ENCODE results near the gene SPATC1L.

The SPATC1L gene

DNA sequence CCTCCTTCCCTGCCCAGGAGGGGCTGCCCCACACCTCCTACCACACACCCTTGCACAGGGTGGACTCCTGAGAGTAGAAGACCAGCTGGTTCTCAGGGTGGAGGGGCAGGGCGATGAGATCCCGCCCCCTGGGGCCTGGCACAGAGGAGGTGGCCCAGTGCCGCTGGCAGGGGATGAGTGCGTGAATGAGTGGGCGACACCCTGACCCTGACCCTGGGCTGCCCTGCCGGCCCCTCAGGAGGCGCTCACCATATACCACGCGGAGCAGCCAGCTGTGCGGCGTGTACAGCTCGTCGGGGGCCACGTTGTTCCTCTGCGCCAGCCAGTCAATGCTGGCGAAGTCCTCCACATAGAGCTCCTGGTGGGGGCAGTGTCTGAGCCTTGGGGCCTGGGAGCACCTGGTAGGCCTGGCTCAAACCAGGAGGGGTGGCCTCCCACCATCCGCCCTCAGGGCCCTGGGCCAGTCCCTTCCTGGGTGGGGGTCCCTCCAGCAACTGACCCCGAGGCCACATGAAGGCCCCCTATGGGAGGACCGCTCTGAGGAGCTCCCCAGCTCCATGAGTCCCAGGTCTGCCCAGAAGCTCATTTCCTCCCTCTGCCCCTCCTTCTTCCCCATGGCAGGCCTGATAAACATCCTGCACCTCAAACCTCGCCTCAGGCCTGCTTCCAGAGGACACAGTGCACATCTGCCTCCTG, 31.3 kb upstream of the SPATC1L start:
- DNase-seq (ENCODE audit: low read depth in 3 of 3) = no peak

DNA sequence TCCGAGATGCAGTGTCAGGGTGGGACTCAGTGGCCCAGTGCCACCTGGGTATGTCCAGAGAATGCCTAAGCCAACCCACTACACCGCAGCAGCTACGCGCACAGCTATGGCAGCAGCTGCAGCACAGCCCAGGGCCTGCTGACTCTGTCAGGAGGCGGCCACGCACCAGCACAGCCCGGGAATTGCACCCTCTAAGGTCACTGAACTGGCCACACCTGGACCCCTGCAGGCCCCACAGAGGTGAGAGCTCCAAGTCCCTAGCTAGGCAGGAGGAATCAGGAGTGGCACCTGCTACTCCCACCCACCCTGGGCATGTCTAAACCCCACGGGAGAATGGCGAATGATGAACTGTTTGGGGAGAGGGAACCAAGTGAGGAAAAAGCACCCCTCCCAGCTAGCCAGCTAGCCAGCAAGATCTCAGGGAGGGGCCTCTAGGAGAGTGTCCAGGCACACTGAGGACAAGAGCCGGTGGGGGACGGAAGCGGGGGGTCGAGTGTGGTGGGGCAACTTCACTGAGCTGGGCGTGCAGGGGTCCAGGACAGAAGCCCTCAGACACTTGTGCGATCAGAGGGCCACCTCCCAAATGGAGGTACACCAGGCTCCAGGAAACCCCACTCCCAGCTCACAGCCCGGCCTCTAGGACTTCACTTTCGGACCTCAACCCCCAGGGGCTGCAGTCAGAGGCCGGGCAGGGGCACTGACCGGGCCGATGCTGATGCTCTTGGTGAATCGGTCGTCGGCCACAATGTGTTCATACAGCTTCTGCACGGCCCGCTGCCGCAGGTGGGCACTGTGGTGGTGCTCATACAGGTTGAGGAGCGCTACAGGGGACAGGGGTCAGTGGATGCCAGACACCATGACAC, 30.4 kb upstream of the SPATC1L start:
- no peak for DNase-seq (ENCODE audit: low read depth in 3 of 3)

DNA sequence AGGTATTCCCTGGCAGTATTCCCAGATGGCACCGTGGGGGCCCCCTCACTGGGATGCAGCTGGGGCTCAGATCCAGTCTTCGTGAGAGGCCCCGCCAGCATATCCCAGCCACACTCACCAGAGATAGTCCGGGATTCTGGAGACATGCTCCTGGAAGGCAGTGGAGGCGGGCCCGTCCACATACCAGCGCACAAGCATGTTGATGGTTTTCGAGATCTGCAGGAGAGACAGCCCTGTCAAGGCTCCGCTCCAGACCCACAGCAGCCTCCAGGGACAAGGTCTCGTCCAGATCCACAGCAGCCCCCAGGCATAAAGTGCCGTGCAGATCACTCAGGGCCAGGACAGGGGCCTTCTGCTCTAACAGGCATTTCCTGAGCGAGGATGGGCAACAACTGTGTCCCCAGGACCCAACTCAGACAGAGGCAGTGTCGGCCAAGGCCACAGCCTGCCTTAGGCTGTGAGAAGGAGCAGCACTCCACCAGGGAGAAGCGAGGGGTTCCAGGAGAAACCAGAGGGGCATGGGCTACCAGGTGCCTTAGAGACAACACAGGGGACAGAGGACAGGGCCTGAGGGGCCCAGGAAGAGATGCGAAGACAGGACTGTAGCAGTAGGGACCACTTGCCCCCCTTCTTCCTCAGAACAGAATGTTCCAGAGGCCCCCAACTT, 29.5 kb upstream of the SPATC1L start:
- DNase-seq (ENCODE audit: low read depth in 3 of 3) = no peak

DNA sequence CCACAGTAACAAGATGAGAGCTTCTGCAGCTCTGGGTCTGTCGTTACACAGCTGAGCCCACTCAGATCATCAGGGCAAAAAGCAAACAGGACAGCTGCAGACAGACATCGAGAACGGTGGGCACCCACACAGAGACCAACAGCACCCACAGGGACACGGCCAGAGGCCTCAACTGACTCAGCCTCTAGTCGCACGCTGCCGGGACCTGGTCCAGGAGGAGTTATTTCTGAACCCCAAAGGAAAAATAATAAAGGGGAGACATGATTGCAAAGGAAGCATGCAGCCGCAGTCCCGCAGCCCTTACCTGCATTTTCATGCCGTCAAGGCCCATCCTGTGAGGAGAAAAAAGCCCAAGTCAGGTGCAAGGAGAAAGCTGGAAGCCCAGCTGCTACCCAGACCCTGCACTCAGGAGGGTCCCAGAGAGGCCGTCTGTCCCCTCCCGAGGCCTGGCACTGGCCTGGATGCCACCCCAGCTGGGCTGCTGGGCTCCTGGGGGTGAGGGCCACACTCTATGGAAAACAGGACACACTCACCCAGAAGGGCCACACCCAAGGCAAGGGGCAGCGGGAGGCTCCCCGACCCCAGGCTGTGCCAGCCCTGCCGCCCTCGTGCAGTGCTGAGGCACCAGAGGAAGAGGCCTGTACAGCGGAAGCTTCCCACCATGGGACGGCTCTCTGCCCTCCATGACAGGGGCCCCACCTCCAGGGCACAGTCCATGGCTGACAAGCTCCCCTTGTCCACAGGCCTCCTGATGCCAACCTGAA, 28.6 kb upstream of the SPATC1L start:
- no peak for DNase-seq (ENCODE audit: low read depth in 3 of 3)

DNA sequence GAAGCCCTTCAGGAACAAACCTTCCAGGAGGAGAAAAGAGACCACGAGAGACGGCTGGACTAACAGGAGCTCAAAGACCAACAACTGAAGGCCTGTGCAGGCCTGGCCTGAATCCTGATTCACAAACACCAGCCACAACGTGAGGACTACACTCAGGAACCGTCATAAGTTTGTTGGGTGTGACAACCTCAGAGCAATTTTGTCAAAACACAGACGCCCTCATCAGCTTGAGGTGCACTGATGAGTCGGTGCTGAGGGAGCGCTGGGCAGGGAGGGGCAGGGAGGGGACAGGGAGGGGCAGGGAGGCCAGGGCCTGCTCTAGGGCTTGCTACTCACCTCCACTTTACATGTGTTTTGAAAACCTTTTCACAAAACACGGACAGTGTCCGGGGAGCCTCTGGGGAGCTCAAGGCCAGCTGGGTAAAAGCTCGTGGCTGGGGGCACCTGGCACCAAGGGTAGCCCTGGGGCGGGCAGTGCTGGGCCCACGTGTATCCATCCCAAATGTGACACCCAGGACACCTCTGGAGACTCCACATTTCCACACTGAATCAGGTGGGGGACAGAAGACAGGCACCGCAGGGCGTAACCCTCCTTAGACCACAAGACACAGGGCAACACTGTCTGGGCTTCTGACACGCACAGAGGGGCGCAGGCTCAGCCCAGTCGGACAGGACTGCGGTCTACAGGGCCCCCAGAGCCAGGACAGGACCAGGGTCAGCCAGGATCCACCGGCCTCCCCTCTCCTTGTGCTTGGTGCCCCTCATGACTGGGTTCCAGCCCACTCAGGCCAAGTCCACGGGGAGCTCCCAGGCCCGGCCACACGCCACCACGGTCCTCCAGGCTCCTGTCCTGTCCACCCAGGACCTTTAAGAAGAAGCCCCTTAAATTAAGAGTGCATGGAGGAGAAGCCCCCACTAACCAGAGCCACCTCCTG, 27.8 kb upstream of the SPATC1L start:
- no peak for DNase-seq (ENCODE audit: low read depth in 3 of 3)

DNA sequence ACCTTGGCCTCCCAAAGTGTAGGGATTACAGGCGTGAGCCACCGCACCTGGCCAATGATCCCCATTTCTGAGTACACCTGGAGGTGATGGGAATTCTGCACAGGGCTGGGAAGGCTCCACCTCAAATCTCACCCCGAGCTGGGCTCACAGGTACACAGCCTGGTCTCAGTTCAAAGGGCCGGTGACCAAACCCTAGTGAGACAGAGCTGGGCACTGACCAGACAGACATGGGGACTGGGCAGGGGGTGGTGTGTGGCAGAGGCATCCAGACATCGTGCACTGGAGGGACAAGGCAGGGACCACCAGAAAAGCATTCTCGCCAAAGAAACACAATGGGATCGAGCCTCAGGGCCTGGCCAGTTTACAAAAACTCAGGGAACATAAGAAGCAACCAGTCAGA, 27.1 kb upstream of the SPATC1L start:
- DNase-seq (ENCODE audit: low read depth in 3 of 3) = no peak

DNA sequence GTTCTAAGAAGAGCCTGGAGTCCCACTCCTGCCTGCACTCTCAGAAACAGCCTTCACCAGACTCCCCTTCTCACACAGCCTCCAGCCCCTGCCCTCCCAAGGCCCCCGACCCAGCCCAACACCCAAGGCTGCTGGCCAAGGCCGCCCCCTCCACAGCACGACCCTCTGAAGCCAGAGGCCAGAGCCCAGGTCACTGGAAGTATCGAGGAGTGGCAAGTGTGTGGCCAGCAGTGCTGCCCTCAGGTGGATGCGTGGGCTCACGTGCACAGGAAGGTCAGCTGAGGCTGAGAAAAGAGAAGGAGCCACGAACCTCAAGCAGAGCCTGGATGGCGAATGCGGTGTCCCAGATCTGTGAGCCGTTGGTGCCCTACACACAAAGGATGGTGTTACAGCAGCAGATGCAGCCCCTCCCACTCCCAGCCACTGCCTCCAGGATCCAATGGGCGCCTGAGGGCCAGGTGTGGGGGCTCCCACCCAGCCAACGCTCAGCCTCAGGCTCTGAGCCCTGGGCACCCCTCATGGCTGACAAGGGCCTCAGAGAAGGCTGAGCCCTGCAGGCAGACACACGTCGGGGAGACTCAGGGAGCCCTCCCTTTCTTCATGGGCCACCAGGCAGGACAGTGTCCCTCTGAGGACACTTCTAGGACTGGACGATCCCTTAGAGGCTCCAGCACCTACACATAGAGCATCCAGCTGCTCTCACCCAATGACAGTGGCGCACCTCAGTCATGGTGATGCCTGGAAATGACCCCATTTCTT, 26.3 kb upstream of the SPATC1L start:
- DNase-seq (ENCODE audit: low read depth in 3 of 3) = no peak

DNA sequence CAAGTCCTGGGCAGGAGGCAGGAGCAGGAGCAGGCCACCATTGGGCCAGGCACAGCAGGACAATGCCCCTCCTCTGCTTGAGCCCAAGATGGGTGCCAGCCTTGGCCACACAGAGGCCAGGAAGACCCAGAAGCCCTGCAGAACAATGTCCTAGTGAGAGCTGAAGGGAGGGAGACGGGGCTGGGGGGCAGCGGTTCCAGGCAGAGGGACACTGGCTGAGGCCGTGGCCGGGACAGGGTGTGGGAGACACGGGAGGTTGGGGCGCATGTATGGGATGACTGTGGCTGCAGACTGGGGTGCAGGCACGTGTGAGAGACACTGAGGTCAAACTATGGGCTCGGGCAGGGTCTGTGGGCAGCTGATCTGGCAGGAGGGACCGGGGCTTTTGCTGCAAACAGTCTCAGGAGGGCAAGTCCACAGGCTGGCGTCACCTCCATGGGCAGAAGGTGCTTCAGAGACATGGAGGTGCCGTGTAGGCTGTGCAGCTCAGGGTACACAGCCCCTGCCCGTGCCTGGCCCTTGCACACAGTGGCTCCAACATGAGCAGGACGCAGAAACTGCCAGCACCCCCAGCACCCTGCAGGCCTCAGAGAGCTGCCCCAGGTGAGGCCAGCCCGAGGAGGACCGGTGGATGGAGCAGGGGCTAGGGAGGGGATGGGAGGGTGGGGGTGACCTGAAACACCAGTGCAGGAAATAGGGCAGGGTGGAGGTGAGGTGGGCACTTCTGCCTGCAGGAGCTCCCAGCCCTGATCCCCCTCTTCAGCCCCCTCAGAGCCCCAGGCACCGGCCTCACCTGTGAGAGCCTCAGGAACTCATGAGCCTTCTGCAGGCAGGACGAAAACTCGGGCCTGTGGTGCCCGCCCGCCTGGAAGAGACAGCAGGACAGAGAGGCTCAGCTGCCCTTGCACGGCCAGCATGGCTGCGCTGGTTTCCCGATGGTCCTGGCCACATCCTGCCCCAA, 24.8 kb upstream of the SPATC1L start:
- no peak for DNase-seq (ENCODE audit: low read depth in 3 of 3)

DNA sequence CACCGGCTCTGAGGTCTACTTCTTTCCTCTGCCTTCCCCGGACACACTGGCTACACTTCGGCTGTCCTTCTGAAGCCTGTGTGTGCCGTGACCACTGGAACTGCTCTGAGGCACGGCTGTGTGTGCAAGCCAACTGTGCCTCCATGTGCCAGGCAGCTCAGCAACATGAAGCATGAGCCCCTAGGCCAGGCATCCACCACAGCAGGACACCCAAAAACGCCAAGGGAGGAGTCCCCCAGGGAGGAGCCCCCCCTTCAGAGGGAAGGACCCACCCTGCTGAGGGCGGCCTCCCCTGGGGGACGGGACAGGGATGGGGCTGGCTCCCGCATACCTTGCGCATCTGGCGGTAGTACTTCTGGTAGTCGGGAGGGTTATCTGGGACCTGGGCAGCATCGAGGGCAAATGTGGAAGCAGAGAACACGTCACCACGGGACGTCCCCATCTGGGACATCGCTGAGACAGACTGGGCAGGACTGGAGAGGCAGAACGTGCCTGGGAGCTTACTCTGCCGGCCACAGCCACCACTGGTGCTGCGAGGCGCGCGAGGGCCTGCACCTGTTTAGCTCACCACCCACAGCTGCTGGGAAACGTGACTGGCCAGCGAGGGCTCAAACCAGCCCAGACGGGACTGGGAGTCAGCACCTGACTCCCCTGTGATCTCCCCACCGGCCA, 23.8 kb upstream of the SPATC1L start:
- no peak for DNase-seq (ENCODE audit: low read depth in 3 of 3)

DNA sequence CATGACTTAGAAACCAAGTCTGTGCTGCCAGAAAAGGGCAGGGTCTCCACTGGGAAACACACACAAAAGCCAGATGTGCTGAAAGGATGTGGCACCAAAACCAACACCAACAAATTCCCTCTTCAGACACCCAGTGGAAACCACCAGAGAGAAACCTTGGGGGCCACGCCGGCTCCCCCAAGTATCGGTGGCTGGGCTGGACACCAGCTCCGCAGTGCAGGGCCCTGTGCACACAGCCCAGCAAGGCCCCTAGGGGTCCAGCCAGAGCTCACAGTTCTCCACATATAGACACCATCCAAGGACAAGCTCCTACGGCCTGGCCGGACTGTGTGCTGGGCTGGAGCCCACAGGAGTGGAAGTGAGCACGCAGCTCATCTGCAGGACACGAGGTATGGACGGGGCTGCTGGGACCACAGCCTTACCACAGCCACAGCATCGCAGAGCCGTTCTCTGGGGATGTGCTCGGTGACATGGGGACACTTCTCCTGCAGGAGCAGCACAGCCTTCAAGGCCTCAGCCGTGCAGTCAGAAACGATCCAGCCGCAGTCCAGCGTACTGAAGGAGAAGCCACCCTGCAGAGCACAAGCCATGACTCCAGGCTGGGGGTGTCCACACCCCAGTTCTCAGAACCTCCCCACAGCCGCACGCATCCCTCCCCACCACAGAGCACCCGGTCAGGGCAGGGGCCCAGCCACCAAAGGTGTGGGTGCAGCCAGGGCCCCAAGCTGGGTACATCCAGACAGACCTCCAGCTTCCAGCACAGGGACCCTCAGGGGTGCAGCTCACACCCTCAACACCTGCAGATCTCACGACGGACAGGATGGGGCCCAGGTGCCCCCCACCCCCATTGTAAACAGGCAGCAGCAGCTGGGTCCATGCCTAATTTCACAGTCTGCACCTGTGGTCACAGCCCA, 23.0 kb upstream of the SPATC1L start:
- no peak for DNase-seq (ENCODE audit: low read depth in 3 of 3)

DNA sequence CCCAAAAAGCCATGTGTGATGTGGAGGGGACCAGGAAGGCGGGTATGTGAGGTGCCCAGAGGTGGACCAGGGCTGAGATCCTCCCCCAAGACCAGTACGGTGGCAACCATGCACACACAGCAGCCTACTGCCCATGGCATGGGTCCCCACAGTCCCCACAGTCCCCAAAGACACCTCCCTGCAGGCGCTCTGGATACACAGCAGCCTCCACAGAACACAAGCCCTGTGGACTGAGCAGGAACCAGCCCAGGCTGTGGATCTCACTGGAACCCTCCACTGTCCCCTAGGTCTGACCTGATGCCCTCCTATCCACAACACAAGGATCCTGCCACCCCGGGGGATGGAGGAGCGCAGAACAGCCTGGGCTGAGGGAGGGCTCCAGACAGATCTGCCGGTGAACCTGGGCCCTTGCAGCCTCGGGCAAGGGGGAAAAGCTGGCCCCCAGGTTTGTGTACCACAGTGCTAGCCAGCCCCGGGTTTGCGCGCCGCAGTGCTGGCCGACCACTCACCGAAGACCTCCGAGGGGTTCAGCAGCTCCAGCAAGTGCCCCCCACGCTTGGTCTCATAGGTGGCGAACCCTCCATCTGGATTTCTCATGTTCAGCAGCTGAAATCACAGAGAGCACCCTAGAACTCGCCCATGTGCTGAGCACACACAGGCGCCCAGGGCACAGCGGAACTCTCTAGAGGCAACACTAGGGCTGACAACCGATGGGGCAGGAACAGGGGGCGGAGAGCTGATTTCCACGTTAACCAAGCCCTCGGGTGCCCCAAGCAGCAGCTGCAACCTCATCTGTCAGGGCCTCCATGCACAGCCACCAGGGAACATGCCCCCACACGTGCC, 22.1 kb upstream of the SPATC1L start:
- DNase-seq (ENCODE audit: low read depth in 3 of 3) = no peak

DNA sequence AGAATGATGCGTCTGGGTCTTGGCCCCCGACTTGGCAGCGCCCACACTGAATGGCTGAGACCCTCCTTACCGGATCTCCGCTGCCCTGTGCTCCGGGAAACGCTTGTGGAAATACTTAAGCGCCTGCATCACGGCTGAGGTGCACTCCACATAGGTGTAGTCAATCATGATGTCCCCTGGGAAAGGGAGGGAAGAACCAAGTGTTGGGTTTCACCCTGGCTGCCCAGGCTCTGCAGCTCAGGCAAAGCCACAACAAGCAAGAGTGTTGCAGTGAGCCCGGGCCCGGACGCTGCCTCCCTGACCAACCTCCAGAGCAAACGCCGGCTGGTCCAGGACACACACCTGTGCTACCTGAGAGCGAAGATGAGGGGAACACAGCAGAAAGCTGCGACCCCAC, 21.5 kb upstream of the SPATC1L start:
- DNase-seq (ENCODE audit: low read depth in 3 of 3) = no peak

DNA sequence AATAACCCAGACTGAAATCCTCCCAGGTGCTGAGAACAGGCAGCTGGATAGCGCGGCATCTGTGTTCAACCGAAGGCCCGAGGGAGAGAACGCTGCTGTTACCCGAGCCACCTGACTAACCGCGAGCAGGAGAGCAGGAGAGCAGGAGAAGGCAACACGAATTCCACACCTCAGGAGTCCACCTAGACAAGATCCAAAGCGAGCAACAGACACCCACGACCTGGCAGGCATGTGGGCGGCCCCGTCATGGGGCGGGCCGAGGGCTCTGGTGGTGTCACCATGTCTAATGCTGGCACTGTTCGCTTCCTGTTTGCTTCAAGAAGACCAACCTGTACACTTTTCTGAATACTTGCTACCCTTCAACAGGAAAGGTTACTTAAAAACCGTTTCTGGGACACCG, 20.9 kb upstream of the SPATC1L start:
- DNase-seq (ENCODE audit: low read depth in 3 of 3) = no peak

DNA sequence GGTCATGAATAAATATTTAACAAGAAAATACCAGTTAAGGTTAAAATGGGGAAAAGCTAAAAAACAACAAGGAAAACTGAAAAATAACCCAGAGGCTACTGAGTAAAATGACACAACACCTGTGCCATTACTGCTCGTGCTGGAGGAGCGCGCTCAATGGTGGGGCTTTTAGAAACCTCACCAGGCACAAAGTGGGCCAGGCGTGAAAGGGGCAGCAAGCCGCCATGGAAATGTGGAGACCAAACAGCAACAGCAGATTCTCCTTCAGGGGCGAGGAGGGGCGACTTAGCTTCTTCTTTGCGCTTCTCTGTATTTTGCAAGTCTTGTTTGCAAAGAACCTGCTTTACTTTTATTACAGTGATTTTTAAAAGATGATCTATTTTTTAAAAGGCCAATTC, 18.9 kb upstream of the SPATC1L start:
- DNase-seq (ENCODE audit: low read depth in 3 of 3) = no peak

DNA sequence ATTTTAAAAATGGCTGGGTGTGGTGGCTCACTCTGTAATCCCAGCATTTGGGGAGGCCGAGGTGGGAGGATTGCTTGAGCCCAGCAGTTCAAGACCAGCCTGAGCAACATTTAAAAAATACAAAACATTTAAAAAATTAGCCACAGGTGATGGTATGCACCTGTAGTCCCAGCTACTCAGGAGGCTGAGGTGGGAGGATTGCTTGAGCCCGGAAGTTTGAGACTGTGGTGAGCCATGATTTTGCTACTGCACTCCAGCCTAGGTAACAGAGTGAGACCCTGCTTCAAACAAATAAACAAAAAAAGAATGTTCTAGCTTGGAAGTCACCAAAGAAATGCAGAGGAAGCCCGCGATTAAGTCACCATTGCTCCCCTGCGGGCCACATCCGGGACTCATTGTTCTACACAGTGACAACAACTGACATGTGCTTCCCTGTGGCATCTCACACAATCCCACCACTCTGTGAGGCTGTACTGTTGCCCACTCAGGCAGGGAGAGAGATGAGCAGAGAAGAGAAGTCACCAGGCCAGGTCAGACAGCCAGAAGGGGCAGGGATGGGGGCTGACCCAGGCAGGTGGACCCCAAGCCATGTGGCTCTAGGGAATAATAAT, 18.4 kb upstream of the SPATC1L start:
- DNase-seq (ENCODE audit: low read depth in 3 of 3) = no peak
